Measurements from ENCODE around the gene PDP2.

- TF ChIP-seq YY1 (IDR thresholded peaks at IDR 0.05; ENCODE audit: insufficient read depth, insufficient read length) (no peak), SUZ12 (IDR thresholded peaks at IDR 0.05; ENCODE audit: extremely low read depth, insufficient read depth, insufficient read length) (no peak)
Measured at GRCh38 chr16:66906916-66907836, 26.9 kb downstream of the PDP2 start.

Measured in NT2/D1 (cell line).